ENCODE measurements around the gene CRTC1. TPM values are rescaled to one million over a fixed set of nuclear protein-coding genes. Genes with fewer than 3 reads are reported as not detected.

The CRTC1 gene
- total and polyA plus RNA-seq, 2 experiments from 2014 or later, result 2.5 to 4.8 TPM

DNA sequence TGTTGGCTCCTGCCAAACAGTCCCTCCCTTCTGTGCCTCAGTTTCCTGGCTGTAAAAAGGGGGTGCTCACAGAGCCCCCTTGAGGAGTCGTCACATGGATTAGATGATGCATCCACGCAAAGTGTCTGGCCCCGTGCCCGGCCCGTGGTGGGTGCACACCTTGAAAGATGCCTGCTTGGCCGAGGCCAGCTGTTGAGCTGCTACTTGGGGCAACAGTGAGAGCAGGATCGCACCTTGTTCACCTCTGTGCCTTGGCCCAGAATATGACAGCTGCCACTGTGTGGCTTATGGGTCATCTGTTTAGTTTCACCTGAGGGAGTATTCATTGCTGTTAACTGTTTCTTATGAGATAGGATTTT lies 17.7 kb downstream of the CRTC1 start:
- no peak for TF ChIP-seq EZH2phosphoT487 (IDR thresholded peaks at IDR 0.05; ENCODE audit: low read depth, severe bottlenecking, unreplicated experiment)
- TF ChIP-seq EZH2 (IDR thresholded peaks at IDR 0.05; ENCODE audit: borderline replicate concordance), result no peak
- TF ChIP-seq, protein P1, sequence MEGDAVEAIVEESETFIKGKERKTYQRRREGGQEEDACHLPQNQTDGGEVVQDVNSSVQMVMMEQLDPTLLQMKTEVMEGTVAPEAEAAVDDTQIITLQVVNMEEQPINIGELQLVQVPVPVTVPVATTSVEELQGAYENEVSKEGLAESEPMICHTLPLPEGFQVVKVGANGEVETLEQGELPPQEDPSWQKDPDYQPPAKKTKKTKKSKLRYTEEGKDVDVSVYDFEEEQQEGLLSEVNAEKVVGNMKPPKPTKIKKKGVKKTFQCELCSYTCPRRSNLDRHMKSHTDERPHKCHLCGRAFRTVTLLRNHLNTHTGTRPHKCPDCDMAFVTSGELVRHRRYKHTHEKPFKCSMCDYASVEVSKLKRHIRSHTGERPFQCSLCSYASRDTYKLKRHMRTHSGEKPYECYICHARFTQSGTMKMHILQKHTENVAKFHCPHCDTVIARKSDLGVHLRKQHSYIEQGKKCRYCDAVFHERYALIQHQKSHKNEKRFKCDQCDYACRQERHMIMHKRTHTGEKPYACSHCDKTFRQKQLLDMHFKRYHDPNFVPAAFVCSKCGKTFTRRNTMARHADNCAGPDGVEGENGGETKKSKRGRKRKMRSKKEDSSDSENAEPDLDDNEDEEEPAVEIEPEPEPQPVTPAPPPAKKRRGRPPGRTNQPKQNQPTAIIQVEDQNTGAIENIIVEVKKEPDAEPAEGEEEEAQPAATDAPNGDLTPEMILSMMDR (IDR thresholded peaks at IDR 0.05; ENCODE audit: poor library complexity), result no peak
- Histone ChIP-seq H3K4me3 (no peak overlapping the region), H3K36me3 (replicated peaks; ENCODE audit: insufficient read depth, low read depth) (no peaks in the 10 kb centered on the region), H3K4me2 (peak overlapping the region; percentile 76), H3K79me2 (peaks cover 65% of the 10 kb centered on the region), H3K27ac (no peak overlapping the region), H3K9me2 (replicated peaks; ENCODE audit: insufficient read depth) (no peaks in the 10 kb centered on the region), H3K4me1 (ENCODE audit: insufficient read depth) (peaks cover 11% of the 10 kb centered on the region), H3K9me3 (ENCODE audit: low read depth) (no peaks in the 10 kb centered on the region), H4K20me1 (ENCODE audit: insufficient read depth, poor library complexity, severe bottlenecking) (peaks cover 54% of the 10 kb centered on the region), H3K27me3 (no peaks in the 10 kb centered on the region), H2AFZ (no peak overlapping the region)
- 66% methylated on average over 7 of the region's 7 CpGs for WGBS (ENCODE audit: low lambda C conversion rate, missing lambda C conversion rate)
- DNase-seq (ENCODE audit: low spot score), result no peak

DNA sequence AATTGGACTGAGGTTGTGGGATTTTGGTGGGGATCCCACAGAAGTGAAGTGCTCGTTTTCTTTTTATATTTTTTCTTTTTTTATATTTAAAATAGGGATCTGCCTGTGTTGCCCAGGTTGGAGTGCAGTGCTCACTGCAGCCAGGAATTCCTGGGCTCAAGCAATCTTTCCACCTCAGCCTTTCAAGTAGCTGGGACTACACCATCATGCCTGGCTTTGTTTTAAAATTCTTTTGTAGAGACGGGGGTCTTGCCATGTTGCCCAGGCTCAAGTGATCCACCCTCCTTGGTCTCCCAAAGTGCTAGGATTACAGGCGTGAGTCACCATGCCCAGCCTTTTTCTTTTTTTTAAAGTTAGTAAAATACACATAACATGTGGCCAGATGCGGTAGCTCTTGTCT lies 20.6 kb downstream of the CRTC1 start:
- no peak overlapping the region for H3K4me2 ChIP-seq
- 85% methylated on average over 4 of the region's 4 CpGs for WGBS (ENCODE audit: low lambda C conversion rate, missing lambda C conversion rate)

DNA sequence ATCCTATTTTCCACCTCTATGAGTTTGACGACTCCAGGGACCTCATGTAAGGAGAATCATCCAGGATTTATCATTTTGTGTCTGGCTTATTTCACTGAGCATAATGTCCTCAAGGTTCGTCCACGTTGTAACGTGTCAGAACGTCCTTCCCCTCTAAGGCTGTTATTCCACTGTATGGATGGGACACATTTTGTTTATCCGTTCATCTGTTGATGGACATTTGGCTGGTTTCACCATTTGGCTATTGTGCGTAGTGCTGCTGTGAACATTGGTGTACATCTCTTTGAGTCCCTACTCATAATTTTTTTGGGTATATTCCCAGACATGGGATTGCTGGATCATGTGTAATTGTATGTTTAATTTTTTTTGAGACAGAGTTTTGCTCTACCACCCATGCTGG lies 21.5 kb downstream of the CRTC1 start:
- TF ChIP-seq EZH2phosphoT487 (IDR thresholded peaks at IDR 0.05; ENCODE audit: low read depth, severe bottlenecking, unreplicated experiment) (no peak), EZH2 (IDR thresholded peaks at IDR 0.05; ENCODE audit: borderline replicate concordance) (no peak)
- TF ChIP-seq, protein P1 (IDR thresholded peaks at IDR 0.05; ENCODE audit: poor library complexity), result no peak

More for the DNA sequence above, 20.6 kb downstream of the CRTC1 start:
- Histone ChIP-seq H4K20me1 (ENCODE audit: insufficient read depth, poor library complexity, severe bottlenecking) (peaks cover 57% of the 10 kb centered on the region), H3K9me2 (replicated peaks; ENCODE audit: insufficient read depth) (no peaks in the 10 kb centered on the region), H3K4me1 (ENCODE audit: insufficient read depth) (peaks cover 11% of the 10 kb centered on the region), H3K9me3 (ENCODE audit: low read depth) (no peaks in the 10 kb centered on the region), H3K4me3 (no peak overlapping the region), H3K27ac (no peak overlapping the region), H2AFZ (no peak overlapping the region), H3K36me3 (replicated peaks; ENCODE audit: insufficient read depth, low read depth) (no peaks in the 10 kb centered on the region), H3K27me3 (no peaks in the 10 kb centered on the region), H3K79me2 (peaks cover 69% of the 10 kb centered on the region)
- TF ChIP-seq EZH2phosphoT487 (IDR thresholded peaks at IDR 0.05; ENCODE audit: low read depth, severe bottlenecking, unreplicated experiment) (no peak), EZH2 (IDR thresholded peaks at IDR 0.05; ENCODE audit: borderline replicate concordance) (no peak)
- TF ChIP-seq, protein P1 (IDR thresholded peaks at IDR 0.05; ENCODE audit: poor library complexity), result no peak
- DNase-seq (ENCODE audit: low spot score), result no peak

More for the DNA sequence above, 21.5 kb downstream of the CRTC1 start:
- 75% methylated on average over 7 of the region's 7 CpGs for WGBS (ENCODE audit: low lambda C conversion rate, missing lambda C conversion rate)
- Histone ChIP-seq H4K20me1 (ENCODE audit: insufficient read depth, poor library complexity, severe bottlenecking) (peaks cover 51% of the 10 kb centered on the region), H3K36me3 (replicated peaks; ENCODE audit: insufficient read depth, low read depth) (no peaks in the 10 kb centered on the region), H3K4me2 (no peak overlapping the region), H3K27me3 (no peaks in the 10 kb centered on the region), H3K9me2 (replicated peaks; ENCODE audit: insufficient read depth) (no peaks in the 10 kb centered on the region), H3K4me3 (no peak overlapping the region), H2AFZ (no peak overlapping the region), H3K79me2 (peaks cover 74% of the 10 kb centered on the region), H3K9me3 (ENCODE audit: low read depth) (no peaks in the 10 kb centered on the region), H3K4me1 (ENCODE audit: insufficient read depth) (peaks cover 11% of the 10 kb centered on the region), H3K27ac (no peak overlapping the region)
- DNase-seq (ENCODE audit: low spot score), result no peak
